K562 (cell line): ENCODE results near the gene HNRNPF. TPM values are rescaled to one million over a fixed set of nuclear protein-coding genes. Genes with fewer than 3 reads are reported as not detected.

ENCODE experiments used
- JUN ChIP-seq, 2 experiments: sonication (generic) in 1 of 2; formaldehyde crosslinking in 1 of 2; IDR thresholded peaks; 2 replicates each; pipeline versions ENCODE4 v1.6.1 to v1.8.0; 2012 to 2022; ENCODE audit warnings: borderline replicate concordance in 2 of 2, mild to moderate bottlenecking in 2 of 2, improper control_type of control experiment in 1 of 2, low read depth in 1 of 2, low read length in 1 of 2, missing genetic modification reagents in 1 of 2
- polyA plus RNA-seq, 8 experiments: library from polyadenylated mRNA; depleted of rRNA in 4 of 8; stranded (reverse) in 5 of 8; unstranded in 3 of 8; fragments of >200 nt; fragmentation: Nextera tagmentation in 2 of 8; fragmentation: Illumina TruSeq in 1 of 8; extraction: Ambion mirVana in 2 of 8; extraction: Trizol in 1 of 8; gene quantifications; 2 replicates each; pipeline versions ENCODE4 v1.2.1 to v1.2.3, GENCODE V29; 2011 to 2014; ENCODE audit warnings: inconsistent platforms in 1 of 8, missing spikeins in 1 of 8
- total RNA-seq, 7 experiments: library from RNA; depleted of rRNA in 6 of 7; stranded (reverse); fragments of >200 nt in 6 of 7; fragmentation: Illumina TruSeq in 2 of 7; extraction: Trizol in 2 of 7; gene quantifications; 2 replicates each; pipeline versions ENCODE4 v1.2.1 to v1.2.3, GENCODE V29; 2011 to 2021; ENCODE audit warnings: low replicate concordance in 1 of 7
- TF ChIP-seq, protein P1 (sequence below): fragments of 200-600 bp; sonication (generic); IDR thresholded peaks from one replicate; pipeline ENCODE4 v1.6.1; 2012; ENCODE audit warnings: mild to moderate bottlenecking, low read depth, low read length, inconsistent platforms

Gene HNRNPF
- total and polyA plus RNA-seq, 9 of the 15 experiments (the other 6 are each of a cell fraction or from before 2014, with no cell fraction given) = 192 to 489 (median 416) TPM

DNA sequence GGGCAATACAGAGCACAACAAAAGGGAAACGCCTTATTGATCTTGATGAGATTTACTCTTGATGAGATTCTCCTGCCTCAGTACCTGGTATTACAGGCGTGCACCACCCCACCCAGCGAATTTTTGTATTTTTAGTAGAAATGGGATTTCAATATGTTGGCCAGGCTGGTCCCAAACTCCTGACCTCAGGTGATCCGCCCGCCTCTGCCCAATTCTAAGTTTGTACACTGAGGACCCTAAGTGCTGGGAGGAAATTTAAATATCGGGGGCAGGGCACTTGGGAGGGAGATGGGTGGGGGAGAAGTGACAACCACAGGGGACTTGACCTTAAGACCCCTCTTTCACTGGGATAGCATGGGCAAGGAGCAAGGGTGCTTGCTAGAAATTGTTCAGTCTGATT lies 14.1 kb downstream of the HNRNPF start (continued):
- TF ChIP-seq, protein P1, sequence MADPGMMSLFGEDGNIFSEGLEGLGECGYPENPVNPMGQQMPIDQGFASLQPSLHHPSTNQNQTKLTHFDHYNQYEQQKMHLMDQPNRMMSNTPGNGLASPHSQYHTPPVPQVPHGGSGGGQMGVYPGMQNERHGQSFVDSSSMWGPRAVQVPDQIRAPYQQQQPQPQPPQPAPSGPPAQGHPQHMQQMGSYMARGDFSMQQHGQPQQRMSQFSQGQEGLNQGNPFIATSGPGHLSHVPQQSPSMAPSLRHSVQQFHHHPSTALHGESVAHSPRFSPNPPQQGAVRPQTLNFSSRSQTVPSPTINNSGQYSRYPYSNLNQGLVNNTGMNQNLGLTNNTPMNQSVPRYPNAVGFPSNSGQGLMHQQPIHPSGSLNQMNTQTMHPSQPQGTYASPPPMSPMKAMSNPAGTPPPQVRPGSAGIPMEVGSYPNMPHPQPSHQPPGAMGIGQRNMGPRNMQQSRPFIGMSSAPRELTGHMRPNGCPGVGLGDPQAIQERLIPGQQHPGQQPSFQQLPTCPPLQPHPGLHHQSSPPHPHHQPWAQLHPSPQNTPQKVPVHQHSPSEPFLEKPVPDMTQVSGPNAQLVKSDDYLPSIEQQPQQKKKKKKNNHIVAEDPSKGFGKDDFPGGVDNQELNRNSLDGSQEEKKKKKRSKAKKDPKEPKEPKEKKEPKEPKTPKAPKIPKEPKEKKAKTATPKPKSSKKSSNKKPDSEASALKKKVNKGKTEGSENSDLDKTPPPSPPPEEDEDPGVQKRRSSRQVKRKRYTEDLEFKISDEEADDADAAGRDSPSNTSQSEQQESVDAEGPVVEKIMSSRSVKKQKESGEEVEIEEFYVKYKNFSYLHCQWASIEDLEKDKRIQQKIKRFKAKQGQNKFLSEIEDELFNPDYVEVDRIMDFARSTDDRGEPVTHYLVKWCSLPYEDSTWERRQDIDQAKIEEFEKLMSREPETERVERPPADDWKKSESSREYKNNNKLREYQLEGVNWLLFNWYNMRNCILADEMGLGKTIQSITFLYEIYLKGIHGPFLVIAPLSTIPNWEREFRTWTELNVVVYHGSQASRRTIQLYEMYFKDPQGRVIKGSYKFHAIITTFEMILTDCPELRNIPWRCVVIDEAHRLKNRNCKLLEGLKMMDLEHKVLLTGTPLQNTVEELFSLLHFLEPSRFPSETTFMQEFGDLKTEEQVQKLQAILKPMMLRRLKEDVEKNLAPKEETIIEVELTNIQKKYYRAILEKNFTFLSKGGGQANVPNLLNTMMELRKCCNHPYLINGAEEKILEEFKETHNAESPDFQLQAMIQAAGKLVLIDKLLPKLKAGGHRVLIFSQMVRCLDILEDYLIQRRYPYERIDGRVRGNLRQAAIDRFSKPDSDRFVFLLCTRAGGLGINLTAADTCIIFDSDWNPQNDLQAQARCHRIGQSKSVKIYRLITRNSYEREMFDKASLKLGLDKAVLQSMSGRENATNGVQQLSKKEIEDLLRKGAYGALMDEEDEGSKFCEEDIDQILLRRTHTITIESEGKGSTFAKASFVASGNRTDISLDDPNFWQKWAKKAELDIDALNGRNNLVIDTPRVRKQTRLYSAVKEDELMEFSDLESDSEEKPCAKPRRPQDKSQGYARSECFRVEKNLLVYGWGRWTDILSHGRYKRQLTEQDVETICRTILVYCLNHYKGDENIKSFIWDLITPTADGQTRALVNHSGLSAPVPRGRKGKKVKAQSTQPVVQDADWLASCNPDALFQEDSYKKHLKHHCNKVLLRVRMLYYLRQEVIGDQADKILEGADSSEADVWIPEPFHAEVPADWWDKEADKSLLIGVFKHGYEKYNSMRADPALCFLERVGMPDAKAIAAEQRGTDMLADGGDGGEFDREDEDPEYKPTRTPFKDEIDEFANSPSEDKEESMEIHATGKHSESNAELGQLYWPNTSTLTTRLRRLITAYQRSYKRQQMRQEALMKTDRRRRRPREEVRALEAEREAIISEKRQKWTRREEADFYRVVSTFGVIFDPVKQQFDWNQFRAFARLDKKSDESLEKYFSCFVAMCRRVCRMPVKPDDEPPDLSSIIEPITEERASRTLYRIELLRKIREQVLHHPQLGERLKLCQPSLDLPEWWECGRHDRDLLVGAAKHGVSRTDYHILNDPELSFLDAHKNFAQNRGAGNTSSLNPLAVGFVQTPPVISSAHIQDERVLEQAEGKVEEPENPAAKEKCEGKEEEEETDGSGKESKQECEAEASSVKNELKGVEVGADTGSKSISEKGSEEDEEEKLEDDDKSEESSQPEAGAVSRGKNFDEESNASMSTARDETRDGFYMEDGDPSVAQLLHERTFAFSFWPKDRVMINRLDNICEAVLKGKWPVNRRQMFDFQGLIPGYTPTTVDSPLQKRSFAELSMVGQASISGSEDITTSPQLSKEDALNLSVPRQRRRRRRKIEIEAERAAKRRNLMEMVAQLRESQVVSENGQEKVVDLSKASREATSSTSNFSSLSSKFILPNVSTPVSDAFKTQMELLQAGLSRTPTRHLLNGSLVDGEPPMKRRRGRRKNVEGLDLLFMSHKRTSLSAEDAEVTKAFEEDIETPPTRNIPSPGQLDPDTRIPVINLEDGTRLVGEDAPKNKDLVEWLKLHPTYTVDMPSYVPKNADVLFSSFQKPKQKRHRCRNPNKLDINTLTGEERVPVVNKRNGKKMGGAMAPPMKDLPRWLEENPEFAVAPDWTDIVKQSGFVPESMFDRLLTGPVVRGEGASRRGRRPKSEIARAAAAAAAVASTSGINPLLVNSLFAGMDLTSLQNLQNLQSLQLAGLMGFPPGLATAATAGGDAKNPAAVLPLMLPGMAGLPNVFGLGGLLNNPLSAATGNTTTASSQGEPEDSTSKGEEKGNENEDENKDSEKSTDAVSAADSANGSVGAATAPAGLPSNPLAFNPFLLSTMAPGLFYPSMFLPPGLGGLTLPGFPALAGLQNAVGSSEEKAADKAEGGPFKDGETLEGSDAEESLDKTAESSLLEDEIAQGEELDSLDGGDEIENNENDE = no peak
- no peak for TF ChIP-seq JUN (IDR thresholded peaks at IDR 0.05; ENCODE audit: borderline replicate concordance, low read depth, low read length)
- no peak for TF ChIP-seq JUN (CRISPR knock-in tag; IDR thresholded peaks at IDR 0.05; ENCODE audit: borderline replicate concordance)
